GM13976 (cell line): Measurements from ENCODE around the gene SHTN1.

Experiments used
- DNase-seq: peaks from one replicate; pipeline ENCODE4 v3.0.0; 2012; ENCODE audit warnings: low spot score
- CTCF ChIP-seq: IDR thresholded peaks from 2 replicates; pipeline ENCODE4 v1.5.1; 2012; ENCODE audit warnings: borderline replicate concordance, mild to moderate bottlenecking; ENCODE audit not compliant: insufficient read depth; ENCODE audit errors: extremely low read depth, missing control alignments, control extremely low read depth
- in situ Hi-C: fragments of 300-500 bp; cut with MboI; formaldehyde crosslinking; loops from one replicate; pipeline ENCODE4 v1.12.0; 2022; ENCODE audit warnings: low sequenced_read_pairs, mixed read lengths, inconsistent platforms; ENCODE audit not compliant: unreplicated experiment

SHTN1 gene

DNA sequence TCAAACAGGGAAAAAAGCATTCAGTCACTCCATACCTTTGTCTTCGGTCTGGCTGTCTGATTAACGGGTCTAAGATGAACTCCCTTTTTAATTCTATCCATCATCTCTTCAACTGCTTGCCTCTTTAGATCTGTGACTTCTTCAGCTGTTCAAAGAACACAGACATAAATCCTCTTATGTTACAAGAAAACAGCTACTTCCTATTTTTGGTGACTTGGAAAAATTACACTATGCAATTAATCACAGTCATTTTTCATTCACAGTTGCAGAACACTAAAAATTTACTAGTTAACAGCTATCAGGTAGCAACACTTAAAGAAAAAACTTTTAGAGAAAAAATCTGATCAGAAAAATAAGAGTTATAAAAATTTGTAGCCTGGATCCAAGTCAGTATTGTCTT is 89.6 kb downstream of the SHTN1 start:
- TF ChIP-seq CTCF = no peak
- in situ Hi-C loops = no loop called here
- no peak for DNase-seq

- in situ Hi-C loops = no loop called here
- no peak for DNase-seq
- TF ChIP-seq CTCF = no peak
These were observed 91.3 kb downstream of the SHTN1 start for GRCh38 chr10:116913695-116914094.

GRCh38 chr10:116912162-116912561 is 92.8 kb downstream of the SHTN1 start:
- TF ChIP-seq CTCF = no peak
- no peak for DNase-seq
- in situ Hi-C loops = no loop called here

DNA sequence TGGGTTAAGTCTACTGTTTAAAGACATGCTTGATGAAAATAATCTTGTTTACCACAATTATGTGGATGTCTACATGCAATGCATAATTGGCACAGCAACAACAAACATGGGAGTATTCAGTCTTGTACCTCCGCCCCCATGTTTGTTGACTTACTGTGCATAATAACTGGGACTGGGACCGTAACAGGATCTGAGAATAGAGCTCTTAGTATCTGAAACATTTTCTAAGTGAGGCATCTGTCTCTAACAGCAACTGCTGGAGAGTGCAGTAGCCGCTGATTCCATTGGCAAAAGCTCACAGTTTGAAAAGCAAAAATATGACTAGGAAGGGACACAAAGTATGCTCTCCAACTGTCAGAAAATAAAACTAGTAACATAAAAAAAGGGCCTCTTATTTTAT is 94.1 kb downstream of the SHTN1 start:
- TF ChIP-seq CTCF = no peak
- in situ Hi-C loops = no loop called here
- no peak for DNase-seq

- in situ Hi-C loops = no loop called here
- DNase-seq = no peak
- no peak for TF ChIP-seq CTCF
These were observed 95.7 kb downstream of the SHTN1 start for GRCh38 chr10:116909307-116909706.

DNA sequence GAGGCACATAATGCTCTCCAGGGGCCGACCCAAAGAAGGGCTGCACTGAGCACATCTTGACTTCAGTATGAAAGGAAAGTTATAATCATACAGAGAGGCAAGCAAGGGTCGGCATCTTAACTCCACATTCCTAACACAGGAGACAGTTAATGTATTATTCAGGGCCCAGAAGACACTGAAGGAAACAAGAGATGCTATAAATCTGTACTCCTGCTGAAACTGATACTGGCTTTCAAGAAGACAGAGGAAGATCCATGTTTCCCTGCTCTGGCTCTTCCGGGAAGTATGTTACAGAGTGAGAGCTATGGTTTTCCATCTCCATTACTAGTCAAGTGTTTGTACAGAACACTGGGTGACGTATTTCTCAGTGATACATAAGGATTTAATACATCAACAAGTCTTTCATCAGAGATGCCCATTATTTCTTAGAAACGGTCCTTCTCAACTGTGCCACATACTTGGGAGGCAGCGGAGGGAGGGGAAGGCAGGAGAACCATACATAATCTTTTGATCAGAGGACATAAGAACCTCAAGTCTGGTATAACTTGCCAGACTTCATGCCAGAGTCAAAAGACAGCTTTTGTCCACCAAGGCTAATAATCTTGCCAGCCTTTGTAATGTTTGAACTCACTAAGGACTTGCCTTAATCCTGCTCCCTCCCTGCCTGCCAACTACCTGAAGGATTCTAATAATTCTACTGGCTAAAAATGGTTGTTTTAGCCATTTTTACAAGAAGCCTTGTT is 97.6 kb downstream of the SHTN1 start:
- TF ChIP-seq CTCF = no peak
- DNase-seq = no peak
- in situ Hi-C loops = no loop called here
